ENCODE results near the gene INHBC.
"Not testable (repeated sequence)": the region's sequence is repeated elsewhere in the genome, so short reads cannot be mapped to it uniquely, and the experiment has no call there.

The INHBC gene

DNA sequence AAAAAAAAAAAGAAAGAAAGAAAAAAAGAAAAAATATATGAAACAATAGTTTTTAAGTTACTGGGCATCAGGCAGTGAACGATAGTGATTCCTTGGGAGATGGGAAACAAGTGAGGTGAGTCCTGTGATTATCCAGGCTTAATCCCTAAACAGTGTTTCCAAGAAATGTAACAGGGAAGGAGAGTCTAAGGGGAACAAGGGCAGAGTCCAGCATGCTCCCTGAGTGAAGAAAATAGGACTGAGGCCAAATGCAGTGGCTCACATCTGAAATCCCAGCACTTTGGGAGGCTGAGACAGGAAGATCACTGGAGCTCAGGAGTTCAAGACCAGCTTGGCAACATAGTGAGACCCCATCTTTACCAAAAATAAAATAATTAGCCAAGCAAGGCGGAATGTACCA, 44.4 kb upstream of the INHBC start:
- Histone ChIP-seq H2AFZ (no peak overlapping the region), H3K9me3 (ENCODE audit: control insufficient read depth, low read length) (no peaks in the 10 kb centered on the region), H3K27ac (no peak overlapping the region), H3K36me3 (ENCODE audit: control insufficient read depth, insufficient read depth, low read length) (no peaks in the 10 kb centered on the region), H3K4me2 (ENCODE audit: low read length) (no peak overlapping the region), H3K9ac (no peak overlapping the region), H3K4me3 (ENCODE audit: low read depth, low read length) (no peak overlapping the region), H3K27me3 (ENCODE audit: control insufficient read depth, insufficient read depth, low read length) (no peaks in the 10 kb centered on the region), H3K79me2 (peaks cover 19% of the 10 kb centered on the region), H3K4me1 (no peaks in the 10 kb centered on the region)
- TF ChIP-seq, protein P1, sequence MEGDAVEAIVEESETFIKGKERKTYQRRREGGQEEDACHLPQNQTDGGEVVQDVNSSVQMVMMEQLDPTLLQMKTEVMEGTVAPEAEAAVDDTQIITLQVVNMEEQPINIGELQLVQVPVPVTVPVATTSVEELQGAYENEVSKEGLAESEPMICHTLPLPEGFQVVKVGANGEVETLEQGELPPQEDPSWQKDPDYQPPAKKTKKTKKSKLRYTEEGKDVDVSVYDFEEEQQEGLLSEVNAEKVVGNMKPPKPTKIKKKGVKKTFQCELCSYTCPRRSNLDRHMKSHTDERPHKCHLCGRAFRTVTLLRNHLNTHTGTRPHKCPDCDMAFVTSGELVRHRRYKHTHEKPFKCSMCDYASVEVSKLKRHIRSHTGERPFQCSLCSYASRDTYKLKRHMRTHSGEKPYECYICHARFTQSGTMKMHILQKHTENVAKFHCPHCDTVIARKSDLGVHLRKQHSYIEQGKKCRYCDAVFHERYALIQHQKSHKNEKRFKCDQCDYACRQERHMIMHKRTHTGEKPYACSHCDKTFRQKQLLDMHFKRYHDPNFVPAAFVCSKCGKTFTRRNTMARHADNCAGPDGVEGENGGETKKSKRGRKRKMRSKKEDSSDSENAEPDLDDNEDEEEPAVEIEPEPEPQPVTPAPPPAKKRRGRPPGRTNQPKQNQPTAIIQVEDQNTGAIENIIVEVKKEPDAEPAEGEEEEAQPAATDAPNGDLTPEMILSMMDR (IDR thresholded peaks at IDR 0.05), result no peak

DNA sequence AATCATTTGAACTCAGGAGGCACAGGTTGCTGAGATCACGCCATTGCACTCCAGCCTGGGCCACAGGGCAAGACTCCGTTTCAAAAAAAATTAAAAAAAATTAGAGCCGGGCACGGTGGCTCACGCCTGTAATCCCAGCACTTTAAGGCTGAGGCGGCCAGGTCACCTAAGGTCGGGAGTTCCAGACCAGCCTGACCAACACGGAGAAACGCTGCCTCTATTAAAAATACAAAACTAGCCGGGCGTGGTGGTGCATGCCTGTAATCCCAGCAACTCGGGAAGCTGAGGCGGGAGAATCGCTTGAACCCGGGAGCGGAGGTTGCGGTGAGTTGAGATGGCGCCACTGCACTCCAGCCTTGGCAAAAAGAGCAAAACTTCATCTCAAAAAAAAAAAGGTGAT, 39.5 kb upstream of the INHBC start:
- H3K27ac ChIP-seq, result no peak overlapping the region
- H3K4me2 ChIP-seq (ENCODE audit: low read length), result no peak overlapping the region
- no peaks in the 10 kb centered on the region for H3K4me1 ChIP-seq
- peaks cover 11% of the 10 kb centered on the region for H3K79me2 ChIP-seq
- H3K36me3 ChIP-seq (ENCODE audit: control insufficient read depth, insufficient read depth, low read length), result no peaks in the 10 kb centered on the region
- H2AFZ ChIP-seq, result no peak overlapping the region
- H3K27me3 ChIP-seq (ENCODE audit: control insufficient read depth, insufficient read depth, low read length), result no peaks in the 10 kb centered on the region
- no peaks in the 10 kb centered on the region for H3K9me3 ChIP-seq (ENCODE audit: control insufficient read depth, low read length)
- no peak overlapping the region for H3K4me3 ChIP-seq (ENCODE audit: low read depth, low read length)
- no peak overlapping the region for H3K9ac ChIP-seq
- TF ChIP-seq, protein P1 (IDR thresholded peaks at IDR 0.05), result no peak

DNA sequence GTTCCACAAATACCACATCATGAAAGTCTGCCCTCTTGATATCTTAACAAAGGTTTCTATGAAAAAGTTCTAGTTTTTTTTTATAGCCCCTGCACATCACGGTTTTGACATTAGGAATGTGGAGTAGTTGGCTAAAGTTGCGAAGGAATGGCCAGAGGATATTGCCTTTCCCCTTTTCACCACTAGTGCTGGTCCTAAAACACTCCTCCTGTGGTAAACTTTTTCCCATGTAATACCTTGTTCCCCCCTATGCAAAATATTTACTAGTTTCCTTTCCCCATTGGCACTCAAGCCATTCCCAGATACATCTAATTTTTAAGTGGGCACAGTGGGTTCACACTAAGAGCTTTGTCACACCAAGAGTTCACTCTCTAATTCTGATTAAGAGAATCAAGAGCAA, 37.1 kb upstream of the INHBC start:
- Histone ChIP-seq H3K4me1 (no peaks in the 10 kb centered on the region), H3K9ac (no peak overlapping the region), H3K36me3 (ENCODE audit: control insufficient read depth, insufficient read depth, low read length) (no peaks in the 10 kb centered on the region), H3K27ac (no peak overlapping the region), H3K79me2 (peaks cover 23% of the 10 kb centered on the region), H3K4me3 (ENCODE audit: low read depth, low read length) (no peak overlapping the region), H2AFZ (no peak overlapping the region), H3K27me3 (ENCODE audit: control insufficient read depth, insufficient read depth, low read length) (no peaks in the 10 kb centered on the region), H3K9me3 (ENCODE audit: control insufficient read depth, low read length) (no peaks in the 10 kb centered on the region), H3K4me2 (ENCODE audit: low read length) (no peak overlapping the region)
- TF ChIP-seq, protein P1 (IDR thresholded peaks at IDR 0.05), result no peak

DNA sequence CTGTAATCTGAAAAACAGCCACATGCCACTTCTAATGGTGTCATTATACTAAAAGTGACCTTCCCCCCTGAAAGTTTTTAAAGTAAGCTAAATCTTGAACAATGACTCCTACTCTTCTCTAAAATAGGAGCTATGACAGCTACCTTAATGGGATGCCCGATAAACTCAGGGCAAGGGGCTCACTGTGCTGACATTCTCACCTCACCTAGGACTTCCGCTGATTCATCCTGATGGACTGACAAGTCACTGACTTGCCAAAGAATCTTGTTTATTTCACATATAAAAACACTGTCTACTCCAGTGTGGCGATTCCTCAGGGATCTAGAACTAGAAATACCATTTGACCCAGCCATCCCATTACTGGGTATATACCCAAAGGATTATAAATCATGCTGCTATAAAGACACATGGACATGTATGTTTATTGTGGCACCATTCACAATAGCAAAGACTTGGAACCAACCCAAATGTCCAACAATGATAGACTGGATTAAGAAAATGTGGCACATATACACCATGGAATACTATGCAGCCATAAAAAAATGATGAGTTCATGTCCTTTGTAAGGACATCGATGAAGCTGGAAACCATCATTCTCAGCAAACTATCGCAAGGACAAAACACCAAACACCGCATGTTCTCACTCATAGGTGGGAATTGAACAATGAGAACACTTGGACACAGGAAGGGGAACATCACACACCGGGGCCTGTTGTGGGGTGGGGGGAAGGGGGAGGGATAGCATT, 34.7 kb upstream of the INHBC start:
- H3K27me3 ChIP-seq (ENCODE audit: control insufficient read depth, insufficient read depth, low read length); H3K27ac ChIP-seq; H3K4me2 ChIP-seq (ENCODE audit: low read length); H3K9ac ChIP-seq; H3K4me1 ChIP-seq; H3K36me3 ChIP-seq (ENCODE audit: control insufficient read depth, insufficient read depth, low read length); H2AFZ ChIP-seq; H3K4me3 ChIP-seq (ENCODE audit: low read depth, low read length); H3K9me3 ChIP-seq (ENCODE audit: control insufficient read depth, low read length): not testable (repeated sequence)
- H3K79me2 ChIP-seq, result peaks cover 11% of the 10 kb centered on the region

DNA sequence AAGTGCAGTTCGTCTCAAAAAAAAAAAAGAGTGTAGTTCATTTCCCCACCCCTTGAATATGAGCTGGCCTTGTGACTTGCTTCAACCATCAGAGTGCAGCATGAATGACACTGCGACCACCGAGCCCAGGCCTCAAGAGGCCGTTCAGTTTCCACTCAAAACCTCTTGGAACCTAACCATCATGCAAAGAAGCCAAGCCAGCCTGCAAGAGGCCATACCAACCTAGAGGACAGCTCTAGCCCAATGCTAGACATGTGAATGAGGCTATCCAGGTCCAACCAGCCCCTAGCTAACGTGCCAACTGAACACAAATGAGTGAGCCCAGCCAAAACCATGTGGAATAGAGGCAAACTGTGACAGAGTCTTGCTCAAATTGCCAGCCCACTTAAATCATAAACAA, 33.4 kb upstream of the INHBC start:
- H3K36me3 ChIP-seq (ENCODE audit: control insufficient read depth, insufficient read depth, low read length), result no peaks in the 10 kb centered on the region
- H2AFZ ChIP-seq, result no peak overlapping the region
- H3K27ac ChIP-seq, result no peak overlapping the region
- no peak overlapping the region for H3K4me2 ChIP-seq (ENCODE audit: low read length)
- H3K27me3 ChIP-seq (ENCODE audit: control insufficient read depth, insufficient read depth, low read length), result no peaks in the 10 kb centered on the region
- H3K79me2 ChIP-seq, result peaks cover 16% of the 10 kb centered on the region
- no peak overlapping the region for H3K4me3 ChIP-seq (ENCODE audit: low read depth, low read length)
- H3K4me1 ChIP-seq, result no peaks in the 10 kb centered on the region
- H3K9ac ChIP-seq, result no peak overlapping the region
- TF ChIP-seq, protein P1 (IDR thresholded peaks at IDR 0.05), result no peak
- H3K9me3 ChIP-seq (ENCODE audit: control insufficient read depth, low read length), result no peaks in the 10 kb centered on the region

DNA sequence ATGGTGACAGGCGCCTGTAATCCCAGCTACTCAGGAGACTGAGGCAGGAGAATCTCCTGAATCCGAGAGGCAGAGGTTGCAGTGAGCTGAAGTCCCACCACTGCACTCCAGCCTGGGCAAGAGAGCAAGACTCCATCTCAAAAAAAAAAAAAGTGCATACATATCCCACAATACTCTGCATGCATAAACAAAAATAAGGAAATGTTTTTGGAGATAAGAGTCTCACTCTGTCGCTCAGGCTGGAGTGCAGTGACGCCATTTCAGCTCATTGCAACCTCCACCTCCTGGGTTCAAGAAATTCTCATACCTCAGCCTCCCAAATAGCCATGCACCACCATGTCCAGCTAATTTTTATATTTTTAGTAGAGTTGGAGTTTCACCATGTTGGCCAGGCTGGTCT, 32.4 kb upstream of the INHBC start:
- H3K27me3 ChIP-seq (ENCODE audit: control insufficient read depth, insufficient read depth, low read length); H2AFZ ChIP-seq; H3K36me3 ChIP-seq (ENCODE audit: control insufficient read depth, insufficient read depth, low read length); H3K9me3 ChIP-seq (ENCODE audit: control insufficient read depth, low read length); H3K27ac ChIP-seq; H3K9ac ChIP-seq; H3K4me2 ChIP-seq (ENCODE audit: low read length); H3K4me3 ChIP-seq (ENCODE audit: low read depth, low read length); H3K4me1 ChIP-seq: not testable (repeated sequence)
- peaks cover 16% of the 10 kb centered on the region for H3K79me2 ChIP-seq
